HG02943 (cell line): ENCODE measurements around the gene VCPKMT.

Experiments
- ATAC-seq: cut with Tn5 transposase; IDR thresholded peaks from one replicate; pipeline ENCODE4 v1.9.1; 2021; ENCODE audit warnings: mild to moderate bottlenecking, low read depth, moderate library complexity; ENCODE audit not compliant: unreplicated experiment

VCPKMT gene

DNA sequence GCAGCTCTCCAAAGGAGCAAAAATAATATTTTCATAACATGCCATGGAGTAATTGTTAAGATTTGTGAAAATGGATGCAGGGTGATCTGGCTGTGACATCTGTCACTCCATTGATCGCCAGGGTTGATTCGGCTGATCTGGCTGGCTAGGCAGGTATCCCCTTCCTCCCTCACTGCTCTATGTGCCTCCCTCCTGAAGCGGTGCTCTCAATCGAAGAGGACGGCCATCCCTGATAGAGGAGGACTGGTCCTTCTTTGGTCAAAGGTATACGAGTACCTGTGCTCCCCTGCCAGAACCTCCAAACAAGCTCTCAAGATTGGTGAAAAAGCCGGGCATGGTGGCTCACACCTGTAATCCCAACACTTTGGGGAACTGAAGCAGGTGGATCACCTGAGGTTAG, 47.9 kb downstream of the VCPKMT start:
- no peak for ATAC-seq

DNA sequence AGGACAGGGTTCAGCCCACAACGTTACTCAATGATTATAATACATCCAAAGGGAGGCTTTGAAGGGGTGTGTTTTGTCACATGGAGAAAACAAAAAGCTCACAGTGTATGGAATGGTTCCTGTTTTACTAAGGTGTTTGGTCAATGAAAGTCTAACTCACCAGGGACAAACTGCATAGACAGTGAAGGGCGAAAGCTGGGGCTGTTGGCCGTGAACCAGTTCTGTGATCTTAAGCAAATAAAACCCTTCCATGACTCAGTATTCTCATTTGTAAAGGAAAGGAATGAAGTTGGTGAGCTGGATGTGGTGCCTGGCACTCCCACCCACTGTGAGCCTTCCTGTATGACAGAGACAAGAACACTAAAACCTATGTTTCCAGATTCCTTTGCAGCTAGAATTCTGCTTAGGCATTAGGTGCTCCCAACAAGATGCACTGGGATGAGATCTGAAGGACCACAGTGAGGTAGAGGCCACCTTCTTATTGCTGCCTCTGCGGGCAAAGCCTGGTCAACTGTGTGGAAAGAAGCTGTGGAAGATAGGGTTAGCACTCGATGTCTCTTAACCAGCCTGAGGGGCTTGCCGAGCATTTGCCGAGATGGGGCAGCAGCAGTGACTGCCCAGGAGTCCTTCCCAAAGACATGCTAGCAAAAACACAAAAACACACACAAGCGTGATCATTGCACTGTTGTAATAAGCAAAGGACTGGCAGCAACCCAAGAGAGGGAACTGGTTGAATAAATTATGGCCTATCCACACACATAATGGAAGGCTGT, 48.5 kb downstream of the VCPKMT start:
- ATAC-seq = no peak

DNA sequence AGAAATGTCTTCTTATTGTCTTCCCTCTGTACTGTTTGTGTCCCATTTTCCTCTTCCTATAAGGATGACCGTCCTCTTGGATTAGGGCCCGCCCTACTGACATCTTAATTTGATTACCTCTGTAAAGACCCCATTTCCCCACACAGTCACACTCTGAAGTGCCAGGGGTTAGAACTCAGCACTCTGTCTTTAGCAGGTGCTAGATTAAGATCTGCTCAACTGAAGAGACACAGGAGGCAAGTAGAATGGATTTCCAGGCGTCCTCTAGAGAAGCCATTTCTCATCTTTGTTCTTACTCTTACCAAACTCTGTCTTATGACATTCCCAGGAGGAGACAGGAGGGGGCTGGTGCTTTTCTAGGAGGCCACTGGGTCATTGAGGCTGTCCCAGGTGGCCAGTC, 50.8 kb downstream of the VCPKMT start:
- ATAC-seq = no peak

DNA sequence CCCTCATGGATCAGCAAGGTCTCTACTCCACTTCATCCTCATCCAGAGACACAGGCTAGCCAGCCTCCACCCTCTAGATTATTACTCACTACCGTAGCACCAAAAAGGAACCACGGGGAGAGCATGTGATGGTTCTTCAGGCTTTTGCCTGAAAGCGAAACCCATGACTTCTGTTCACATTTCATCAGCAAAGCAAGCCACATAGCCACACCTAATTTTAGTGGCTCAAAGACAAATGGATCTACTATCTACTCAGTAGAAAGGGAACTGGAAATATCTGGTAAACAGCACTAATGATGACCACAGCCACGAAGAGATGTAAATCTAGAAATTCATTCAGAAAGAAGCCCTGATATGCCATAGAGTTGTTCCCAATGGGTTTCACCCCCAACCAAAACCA, 51.4 kb downstream of the VCPKMT start:
- peak; percentile 46 for ATAC-seq

DNA sequence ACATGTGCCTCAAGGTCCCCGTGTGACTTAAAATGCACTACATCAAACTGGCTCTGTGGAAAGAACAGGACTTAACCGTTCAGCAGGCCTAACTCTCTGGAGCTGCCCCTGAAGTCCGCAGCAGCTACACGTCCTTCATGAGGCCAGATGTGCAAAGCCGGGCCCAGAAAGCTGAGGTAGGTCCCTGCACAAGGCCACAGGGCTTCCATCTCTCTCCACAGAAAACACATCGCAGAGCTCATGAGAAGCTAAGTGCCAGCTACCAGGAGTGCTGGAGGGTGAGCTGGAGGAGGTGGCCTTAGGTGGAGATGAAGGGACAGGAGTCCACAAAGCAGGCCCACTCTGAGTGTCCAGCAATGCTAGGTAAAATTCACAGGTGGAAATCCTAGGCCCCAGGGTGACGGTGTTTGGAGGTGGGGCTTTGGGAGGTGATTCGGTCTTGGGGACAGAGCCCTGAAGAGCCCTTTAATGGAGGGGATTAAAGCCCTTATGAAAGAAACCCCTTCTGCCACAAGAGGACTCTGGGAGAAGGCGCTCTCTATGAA, 52.4 kb downstream of the VCPKMT start:
- ATAC-seq = no peak

DNA sequence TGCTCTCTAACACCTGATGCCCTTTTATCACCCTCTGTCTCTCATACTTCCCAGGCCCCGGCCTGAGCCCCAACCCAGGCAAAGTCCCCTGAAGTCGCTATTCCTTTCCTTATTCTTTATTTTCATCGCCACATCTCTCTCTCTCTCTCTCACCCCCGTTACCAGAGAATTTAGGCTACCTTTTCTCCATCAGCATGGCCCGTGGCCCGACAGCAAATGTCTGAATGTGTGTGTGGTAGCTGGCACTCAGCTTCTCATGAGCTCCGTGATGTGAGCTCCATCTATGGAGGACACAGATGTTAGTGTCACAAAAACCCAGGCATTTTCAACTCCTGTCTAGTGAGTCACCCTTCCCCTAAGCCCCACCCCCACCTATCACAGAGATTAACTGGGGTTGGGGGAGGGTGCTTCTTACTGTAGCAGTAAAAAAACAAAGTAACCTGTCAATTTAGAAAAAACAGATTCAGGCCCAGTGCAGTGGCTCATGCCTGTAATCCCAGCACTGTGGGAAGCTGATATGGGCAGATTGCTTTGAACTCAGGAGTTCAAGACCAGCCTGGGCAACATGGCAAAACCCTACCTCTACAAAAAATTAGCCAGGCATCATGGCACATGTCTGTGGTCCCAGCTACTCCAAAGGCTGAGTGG, 53.8 kb downstream of the VCPKMT start:
- ATAC-seq = peak; percentile 38

DNA sequence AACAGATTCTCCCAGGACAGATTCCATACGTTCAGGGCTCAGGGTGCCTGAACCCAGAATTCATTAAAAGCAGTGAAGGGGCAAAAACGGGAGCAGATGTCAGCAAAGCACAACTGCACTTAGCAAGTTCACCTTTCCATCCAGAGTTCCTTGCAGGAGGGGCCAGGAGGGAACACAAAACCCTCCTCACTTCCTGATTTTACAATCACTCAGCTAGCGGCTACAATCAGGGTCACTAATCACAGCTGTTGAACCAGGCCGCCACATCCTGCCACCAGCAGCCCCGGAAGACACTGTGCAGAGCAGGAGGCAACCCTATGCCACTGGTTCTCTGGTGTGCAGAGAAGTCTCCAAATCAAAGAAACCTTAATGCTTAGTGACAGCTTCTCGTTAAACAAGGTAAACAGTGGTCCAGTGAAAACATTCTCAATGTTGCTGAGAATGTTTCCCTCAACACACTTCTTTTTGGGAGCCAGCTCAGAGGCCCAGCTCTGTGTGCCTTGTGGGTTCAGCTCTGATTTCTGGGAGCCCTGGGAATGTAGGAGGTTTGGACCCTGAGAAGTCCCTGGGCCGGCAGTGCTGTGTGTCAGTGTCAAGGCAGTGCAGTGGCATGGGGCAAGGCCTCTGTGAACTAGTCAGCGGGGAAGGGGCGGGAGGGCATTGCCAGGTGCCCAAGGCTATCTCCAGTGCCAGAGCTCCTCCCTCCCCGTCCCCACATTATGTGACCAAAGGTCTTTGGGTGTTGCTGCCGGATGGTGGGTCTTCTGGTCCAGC, 54.5 kb downstream of the VCPKMT start:
- peak; percentile 63 for ATAC-seq

DNA sequence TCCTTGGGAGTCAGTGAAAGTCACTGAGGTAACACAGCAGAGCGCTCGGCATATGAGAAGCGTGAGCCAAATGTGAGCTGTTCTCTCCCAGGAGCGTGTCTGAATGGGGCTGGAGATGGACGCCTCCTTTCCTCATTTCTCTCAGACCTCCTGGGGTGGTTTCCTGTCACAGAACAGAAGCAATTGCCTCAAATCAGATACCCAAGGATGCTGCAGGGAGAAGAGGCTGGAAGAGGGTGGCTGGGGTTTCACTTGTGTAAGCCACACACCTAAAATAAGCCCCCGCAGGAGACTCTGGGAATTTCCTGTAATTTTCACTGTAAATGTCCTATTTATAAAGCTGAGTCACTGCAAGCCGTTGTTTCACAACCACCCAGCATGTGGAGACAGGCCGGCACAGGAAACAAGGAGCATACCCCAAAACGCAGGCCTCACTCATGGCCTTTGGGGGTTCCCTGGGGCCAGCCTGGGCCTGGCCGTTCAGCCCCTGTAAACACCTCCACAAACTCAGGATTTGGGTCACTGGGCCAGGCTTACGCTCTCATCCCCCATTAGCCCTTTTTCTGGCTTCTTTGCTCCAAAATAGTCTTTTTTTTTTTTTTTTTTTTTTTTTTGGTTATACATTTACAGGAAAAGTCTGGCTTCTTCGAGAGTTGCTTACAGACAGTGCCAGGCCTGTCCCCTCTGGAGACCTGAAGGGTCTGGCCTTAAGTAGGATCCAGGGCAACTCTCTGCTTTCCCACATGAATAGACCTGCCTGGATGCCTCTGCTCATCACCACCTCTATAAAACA, 55.3 kb downstream of the VCPKMT start:
- ATAC-seq = no peak

DNA sequence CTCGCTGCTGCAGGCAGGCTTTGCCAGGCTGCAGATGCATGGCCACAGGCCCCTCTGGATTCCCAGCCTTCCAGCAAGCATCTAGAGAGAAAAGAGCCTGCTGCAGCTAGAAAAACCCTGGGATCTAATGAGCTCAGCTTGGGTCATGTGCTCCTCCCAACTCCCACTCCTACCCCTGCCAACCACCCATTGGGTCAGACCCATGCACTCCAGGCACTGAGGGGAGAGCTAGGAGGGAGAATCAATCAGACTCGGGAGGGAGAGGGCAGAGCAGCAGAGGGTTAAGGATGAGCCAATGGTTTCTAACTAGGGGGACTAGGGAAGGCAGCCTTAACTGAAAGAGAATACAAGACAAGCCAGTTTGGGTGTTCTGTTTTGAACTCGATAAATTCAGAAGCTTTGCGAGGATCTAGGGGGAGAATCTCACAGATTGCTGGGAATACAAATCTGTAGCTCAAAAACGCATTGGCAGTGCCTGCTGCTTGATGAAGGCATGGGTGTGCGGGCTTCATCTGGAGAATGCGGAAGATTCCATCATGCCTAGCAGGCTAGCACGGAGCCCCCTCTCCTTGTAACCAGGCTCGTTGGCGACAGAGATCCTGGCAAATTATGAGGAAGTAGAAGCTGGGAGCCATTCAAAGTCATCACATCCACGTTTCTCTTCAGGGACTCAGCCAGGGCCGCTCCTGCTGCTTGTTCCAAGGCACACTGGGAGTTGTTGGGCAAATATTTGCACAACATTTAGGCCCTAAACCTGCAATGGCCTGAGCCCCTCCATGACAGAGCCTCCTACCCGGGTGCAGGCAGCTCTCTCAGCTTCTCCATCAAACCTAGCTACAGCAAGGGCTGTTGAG, 56.4 kb downstream of the VCPKMT start:
- no peak for ATAC-seq
